HS-27A (cell line): ENCODE data around the gene EIF4H.
"Not testable (repeated sequence)": the region's sequence is repeated elsewhere in the genome, so short reads cannot be mapped to it uniquely, and the experiment has no call there.

ENCODE experiments used
- DNase-seq: peaks from one replicate; pipeline ENCODE4 v3.0.0-alpha.2; 2012; ENCODE audit warnings: low read depth, missing footprints

Gene EIF4H

DNA sequence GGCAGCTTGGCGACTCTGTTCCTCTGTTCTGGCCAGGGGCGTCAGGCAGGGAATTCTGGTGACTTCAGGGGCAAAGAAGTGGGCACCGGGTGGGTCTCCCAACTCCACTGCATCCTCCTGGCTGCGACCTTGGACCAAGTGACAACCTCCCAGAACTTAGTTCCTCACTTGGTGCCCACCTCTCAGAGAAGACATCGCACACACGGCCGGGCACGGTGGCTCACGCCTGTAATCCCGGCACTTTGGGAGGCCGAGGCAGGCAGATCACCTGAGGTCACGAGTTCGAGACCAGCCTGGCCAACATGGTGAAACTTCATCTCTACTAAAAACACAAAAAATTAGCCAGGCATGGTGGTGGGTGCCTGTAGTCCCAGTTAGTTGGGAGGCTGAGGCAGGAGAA, 50.8 kb downstream of the EIF4H start:
- not testable (repeated sequence) for DNase-seq

DNA sequence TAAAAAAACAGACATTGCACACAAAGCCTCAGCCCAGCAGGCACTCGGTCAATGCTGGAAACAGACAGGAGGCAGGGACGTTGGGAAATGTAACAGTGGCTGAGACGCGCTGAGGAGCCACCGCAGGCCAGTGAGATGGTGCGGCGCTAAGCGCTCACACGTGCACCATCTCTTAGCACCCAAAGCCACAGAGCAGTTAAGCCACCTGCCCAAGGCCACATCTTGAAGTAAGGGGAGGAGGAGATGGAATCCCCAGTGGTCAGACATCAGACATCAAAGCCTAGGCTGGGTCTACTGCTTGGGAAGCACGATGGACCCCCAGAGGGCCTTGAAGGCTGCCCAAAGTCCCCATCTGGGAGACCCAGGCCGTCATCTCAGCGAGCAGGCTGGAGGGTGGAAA, 51.2 kb downstream of the EIF4H start:
- DNase-seq, result no peak

DNA sequence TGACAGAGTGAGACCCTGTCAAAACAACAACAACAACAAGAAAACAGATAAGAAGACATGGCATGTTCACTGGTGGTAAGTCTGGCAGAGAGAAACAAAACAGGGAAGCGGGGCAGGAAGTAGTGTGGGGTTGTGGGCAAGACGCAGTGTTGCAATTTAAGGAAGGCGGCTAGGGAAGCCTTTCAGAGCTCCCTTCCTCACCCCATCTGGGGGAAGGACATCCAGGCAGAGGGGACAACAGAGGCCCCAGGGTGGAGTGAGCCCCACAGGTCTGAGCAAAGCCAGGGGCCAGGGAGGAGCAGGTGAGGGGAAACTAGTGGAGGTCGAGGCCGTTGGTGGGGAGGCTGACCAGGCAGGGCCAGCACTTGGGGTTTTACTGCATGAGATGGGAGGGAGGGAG, 52.5 kb downstream of the EIF4H start:
- DNase-seq, result no peak

DNA sequence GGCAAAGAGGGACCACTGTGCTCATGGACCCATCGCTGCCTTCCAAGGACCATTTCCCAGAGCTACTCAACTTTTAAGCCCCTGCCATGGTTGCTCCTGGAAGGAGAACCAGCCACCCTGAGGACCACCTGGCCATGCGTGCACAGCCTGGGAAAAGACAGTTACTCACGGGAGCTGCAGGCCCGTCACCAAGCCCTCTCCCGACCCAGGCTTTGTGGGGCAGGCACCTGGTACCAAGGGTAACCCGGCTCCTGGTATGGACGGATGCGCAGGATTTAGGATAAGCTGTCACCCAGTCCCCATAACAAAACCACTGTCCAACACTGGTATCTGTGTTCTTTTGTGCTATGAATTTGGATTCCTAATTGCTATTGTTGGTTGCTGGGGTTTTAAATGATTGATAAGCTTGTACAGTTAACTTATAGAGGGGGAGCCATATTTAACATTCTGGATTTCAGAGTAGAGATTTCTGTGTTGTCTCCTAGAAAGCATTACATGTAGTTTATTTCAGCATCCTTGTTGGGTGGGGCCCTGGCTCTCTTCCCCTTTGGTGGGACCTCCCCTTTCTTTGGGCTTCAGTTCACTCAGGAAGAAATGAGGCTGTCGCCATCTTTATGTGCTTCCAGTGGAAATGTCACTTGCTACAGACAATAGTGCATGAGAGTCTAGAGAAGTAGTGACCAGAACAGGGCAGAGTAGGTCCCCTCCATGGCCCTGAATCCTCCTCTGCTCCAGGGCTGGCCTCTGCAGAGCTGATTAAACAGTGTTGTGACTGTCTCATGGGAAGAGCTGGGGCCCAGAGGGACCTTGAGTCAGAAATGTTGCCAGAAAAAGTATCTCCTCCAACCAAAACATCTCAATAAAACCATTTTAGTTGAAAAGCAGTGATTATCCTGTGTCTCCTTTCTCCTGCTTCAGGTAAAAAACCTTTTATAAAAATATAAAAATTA, 55.1 kb downstream of the EIF4H start:
- DNase-seq, result no peak

DNA sequence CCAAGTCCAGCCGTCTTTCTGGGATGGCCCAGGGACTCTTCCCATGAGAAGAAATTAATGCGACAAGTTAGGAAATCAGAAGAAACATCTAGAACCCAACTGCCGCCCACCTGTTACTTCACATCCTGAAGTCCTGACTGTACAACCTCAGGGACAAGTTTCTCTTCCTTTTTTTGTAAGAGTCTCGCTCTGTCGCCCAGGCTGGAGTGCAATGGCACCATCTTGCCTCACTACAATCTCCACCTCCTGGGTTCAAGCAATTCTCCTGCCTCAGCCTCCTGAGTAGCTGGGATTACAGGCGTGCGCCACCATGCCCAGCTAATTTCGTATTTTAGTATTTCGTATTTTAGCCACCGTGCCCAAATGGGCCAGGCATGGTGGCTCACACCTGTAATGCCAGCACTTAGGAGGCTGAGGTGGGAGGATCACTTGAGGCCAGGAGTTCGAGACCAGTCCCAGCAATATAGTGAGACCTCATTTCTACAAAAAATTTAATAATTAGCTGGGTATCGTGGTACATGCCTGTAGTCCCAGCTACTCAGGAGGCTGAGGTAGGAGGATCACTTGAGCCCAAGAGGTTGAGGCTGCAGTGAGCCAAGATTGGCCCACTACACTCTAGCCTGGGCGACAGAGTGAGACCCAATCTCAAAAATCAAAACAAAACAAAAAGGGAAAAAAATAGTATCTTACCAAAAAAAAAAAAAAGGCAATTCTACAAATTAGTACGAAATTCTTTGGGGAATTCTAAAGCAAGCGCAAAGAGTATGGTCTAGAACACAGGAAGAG, 56.5 kb downstream of the EIF4H start:
- no peak for DNase-seq

DNA sequence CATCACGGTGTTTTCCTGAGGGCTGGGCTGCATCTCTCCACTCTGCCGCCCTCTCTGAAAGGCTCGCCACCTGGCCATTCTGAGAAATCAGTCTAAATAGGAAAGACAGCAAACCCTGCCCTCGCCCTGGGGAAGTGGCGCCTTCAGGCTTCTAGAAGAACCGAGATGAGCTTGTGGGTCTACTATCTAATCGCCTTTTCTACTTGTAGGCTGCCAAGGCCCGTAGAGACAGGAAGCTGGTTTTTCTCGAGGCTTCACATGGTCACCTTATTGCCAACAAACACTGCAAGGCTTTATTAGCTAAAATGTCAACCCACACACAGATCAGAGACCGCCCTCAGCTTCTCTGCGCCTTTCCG, 57.1 kb downstream of the EIF4H start:
- DNase-seq, result no peak

DNA sequence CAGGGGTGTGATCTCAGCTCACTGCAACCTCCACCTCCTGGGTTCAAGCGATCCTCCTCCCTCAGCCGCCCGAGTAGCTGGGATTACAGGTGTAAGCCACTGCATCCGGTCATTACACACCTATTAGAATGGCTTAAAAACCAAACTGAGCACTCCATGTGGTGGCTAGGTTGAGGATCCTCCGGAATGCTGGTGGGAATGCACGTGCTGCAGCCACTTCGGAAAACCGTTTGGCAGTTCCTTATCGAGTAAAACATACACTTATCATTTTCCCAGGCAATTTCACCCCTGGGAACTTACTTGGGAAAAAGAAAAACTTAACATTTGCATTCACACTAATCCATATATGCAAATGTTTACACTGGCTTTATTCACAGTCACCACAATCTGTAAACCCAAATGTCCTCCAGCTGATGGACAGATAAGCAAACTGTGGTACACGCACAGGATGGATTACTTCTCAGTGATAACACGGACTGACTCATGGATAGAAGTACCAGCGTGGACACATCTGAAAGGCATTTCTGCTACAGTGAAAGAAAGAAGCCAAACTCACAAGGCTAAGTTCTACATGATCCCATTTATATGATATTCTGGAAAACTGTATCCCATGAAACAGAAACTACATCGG, 59.6 kb downstream of the EIF4H start:
- DNase-seq, result no peak

DNA sequence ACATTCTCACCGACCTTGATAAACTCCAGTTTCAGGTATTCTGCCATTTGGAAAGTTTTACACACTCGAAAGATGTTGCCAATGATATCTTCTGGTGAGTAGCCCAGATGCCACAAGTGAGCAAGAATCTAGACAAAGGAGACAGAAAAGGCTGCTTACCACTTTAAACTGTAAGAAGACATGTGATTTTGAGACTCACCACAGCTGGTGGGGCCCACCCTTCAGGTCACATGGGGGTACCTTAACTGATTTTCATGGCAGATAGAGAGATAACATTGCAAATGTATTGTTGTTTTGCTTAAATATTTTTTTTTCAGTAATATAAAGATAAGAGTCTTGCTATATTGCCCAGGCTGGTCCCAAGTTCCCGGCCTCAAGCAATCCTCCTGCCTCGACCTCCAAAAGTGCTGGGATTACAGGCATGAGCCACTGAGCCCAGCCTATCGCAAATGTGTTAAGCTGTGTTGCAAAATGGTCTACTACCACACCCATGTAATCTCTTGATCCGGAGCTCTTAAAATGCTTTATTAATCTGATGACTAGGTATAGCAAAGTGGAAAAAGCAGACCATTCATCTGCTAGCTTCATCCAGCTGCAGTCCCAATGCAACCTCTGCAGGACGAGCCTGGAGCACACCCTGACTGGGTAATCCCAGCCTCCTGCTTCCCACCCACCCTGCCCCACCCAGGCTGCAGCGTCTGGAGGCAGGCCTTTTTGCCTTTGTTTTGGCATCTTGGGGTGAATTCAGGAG, 61.5 kb downstream of the EIF4H start:
- no peak for DNase-seq

DNA sequence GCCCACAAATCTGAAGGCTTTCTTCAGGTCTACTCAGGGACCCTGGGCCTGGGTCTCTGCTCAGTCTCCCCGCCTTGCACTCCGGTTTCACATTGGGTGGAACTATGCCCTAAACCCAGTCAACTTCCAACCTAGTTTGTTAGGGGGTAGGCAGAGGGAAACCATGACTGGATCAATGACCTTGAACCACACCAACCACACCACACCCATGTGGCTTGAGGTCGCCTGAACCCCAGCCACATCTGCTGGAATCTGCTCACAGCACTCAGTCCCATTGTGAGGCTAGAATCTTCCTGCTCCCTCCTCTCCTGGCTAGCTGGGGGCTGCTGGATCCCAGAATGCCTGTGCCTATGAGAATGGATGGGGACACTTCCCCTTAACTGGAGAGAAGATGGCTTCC, 62.1 kb downstream of the EIF4H start:
- DNase-seq, result no peak

DNA sequence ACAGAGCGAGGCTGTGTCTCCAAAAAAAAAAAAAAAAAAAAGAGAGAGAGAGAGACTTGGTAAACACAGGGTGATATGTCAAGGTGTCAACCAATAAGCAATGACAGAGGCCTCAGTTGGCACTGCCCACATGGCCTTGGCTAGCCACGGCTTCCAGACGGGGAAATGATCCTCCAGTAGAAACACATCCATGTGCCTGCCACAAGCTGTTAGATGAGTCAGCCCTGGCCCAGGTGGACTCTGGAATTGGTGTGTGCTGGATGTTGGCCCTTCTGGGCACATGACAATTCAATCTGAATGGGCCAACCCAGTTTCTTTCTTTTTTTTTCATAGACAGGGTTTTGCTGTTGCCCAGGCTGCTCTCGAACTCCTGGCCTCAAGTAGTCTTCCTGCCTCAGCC, 66.3 kb downstream of the EIF4H start:
- no peak for DNase-seq

DNA sequence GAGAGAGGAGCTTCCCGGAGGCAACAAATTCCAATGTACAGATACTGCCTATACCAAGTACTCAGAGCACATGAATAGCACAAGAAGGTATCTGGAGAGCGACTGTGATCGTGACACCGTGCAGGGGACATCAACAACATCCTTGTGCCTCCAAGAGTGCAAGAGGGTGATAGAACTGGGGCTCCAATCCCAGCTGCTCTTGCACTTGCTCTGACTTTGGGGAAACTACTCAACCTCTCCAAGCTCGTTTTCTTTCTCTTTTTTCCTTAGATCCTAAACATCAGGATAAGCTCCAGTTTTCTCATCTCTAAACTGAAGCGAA, 67.9 kb downstream of the EIF4H start:
- DNase-seq, result no peak

DNA sequence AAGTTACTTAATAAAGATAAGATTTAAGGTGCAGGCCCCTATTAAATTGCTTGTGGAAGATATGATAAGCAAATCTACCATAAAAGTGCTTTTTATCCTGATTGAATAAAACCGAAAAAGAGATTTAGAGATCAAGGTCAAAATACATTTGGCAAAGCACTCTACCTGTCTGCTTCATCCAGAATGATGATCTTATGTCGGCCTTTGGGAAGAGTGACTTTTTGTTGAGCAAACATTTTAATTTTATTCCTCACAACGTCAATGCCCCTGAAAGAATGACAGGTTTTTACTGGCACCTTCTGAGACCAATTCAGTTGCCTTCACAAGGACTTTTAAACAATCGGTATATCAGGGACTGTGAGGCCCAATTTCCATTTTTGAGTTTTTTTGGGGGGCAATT, 72.3 kb downstream of the EIF4H start:
- DNase-seq, result no peak
